22Rv1 (cell line): ENCODE data around the gene IFT52.

Experiments
- ZFX ChIP-seq: fragments of 450-650 bp; IDR thresholded peaks from 2 replicates; pipeline ENCODE4 v1.6.1; 2017; ENCODE audit warnings: antibody characterized with exemption, borderline replicate concordance
- TF ChIP-seq, protein P1 (sequence below): fragments of 450-650 bp; IDR thresholded peaks from 2 replicates; pipeline ENCODE4 v1.5.1; 2017; ENCODE audit warnings: mild to moderate bottlenecking

DNA sequence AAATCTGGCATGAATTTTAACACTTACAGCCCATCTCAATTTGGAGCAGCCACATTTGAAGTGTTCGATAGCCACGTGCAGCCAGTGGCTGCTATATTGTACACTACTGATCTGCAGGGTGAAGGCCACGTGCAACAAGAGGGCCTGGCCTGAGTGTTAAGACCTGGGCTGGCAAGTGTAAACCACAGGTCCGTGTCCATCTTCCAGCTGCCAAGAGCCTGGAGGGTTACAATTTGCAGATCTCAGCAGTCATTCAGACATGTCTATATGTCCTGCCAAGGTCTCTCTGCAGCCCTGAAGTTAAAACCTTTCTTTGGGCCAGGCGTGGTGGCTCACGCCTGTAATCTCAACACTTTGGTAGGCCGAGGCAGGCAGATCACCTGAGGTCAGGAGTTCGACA, 17.8 kb upstream of the IFT52 start:
- TF ChIP-seq, protein P1, sequence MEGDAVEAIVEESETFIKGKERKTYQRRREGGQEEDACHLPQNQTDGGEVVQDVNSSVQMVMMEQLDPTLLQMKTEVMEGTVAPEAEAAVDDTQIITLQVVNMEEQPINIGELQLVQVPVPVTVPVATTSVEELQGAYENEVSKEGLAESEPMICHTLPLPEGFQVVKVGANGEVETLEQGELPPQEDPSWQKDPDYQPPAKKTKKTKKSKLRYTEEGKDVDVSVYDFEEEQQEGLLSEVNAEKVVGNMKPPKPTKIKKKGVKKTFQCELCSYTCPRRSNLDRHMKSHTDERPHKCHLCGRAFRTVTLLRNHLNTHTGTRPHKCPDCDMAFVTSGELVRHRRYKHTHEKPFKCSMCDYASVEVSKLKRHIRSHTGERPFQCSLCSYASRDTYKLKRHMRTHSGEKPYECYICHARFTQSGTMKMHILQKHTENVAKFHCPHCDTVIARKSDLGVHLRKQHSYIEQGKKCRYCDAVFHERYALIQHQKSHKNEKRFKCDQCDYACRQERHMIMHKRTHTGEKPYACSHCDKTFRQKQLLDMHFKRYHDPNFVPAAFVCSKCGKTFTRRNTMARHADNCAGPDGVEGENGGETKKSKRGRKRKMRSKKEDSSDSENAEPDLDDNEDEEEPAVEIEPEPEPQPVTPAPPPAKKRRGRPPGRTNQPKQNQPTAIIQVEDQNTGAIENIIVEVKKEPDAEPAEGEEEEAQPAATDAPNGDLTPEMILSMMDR, result no peak
- TF ChIP-seq ZFX, result no peak
